RKO (cell line): Measurements from ENCODE around the gene FAT4.
A peak's percentile ranks its signal among the peaks of the same experiment; 100 is the strongest.

ENCODE experiments used
- DNase-seq: peaks from one replicate; pipeline ENCODE4 v3.0.0-alpha.2; 2016; ENCODE audit warnings: low spot score

FAT4 gene

GRCh38 chr4:125317525-125317877 lies 2.7 kb downstream of the FAT4 start:
- DNase-seq, result no peak

DNA sequence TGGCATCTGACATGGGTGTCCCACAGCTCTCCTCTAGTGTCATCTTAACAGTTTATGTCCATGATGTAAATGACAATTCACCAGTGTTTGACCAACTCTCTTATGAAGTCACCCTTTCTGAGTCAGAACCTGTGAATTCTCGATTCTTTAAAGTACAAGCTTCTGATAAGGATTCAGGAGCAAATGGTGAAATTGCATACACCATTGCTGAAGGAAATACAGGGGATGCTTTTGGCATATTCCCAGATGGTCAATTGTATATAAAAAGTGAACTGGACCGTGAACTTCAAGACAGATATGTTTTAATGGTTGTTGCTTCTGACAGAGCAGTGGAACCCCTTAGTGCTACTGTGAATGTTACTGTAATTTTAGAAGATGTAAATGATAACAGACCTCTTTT lies 4.6 kb downstream of the FAT4 start:
- no peak for DNase-seq

- DNase-seq, result no peak
Measured at GRCh38 chr4:125321709-125322365, 7.1 kb downstream of the FAT4 start.

- no peak for DNase-seq
Measured at GRCh38 chr4:125322366-125322730, 7.6 kb downstream of the FAT4 start.

DNA sequence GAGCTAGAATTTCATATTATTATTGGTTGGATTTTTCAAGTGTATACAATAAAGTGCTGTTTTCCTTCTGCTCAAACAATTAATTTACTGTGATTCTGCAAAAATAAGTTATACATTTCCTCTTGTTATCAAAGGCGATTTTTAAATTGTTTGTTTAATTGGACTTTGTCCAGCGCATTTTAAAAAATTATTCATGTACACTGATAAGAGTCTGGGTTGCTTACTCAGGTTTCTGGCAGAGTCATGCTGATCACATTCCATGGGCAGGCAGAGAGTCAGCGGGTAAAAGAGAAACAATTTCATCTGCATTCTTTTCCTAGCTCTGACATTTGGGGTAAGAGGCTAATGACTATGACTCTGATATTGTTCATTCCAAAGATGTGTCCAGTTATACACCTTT lies 8.9 kb downstream of the FAT4 start:
- DNase-seq, result peak; percentile 11

- no peak for DNase-seq
Measured at GRCh38 chr4:125325733-125326132, 11.0 kb downstream of the FAT4 start.

GRCh38 chr4:125331116-125331515 lies 16.4 kb downstream of the FAT4 start:
- no peak for DNase-seq

DNA sequence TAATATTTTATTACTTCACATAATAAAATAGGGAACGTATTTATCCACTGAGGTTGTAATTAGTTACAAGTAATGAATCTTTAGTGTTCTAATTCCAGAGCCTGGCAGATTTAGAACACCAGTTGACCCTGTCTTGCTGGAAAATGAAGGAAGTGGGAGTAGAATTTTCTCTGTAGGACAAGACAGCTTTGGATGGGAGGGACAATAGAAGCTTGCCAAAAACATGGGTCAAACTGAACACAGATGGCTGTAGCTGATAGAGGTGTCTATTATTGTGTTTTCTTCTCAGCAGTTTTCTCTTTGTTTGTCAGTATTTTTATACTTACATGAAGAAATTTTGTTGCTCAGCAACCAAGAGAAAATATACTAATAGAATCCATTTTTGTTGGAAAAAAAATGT lies 20.2 kb downstream of the FAT4 start:
- DNase-seq, result no peak

DNA sequence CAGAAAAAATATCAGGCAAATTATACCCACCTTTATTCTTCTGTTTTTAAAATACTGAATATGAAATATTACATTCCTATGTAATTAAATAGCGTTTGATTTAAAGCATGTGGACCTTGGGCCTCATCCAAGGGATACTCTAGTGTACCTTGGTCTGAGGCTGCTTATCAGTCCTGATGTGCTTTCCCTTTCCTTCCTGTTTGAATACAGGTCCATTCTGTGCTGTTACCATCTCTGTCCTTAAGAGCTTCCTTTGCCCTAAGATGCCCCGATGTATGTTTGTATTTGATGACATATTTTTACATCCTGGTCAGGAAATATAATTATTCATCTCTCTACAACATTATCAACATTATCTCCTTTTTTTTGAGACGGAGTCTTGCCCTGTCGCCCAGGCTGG lies 24.1 kb downstream of the FAT4 start:
- no peak for DNase-seq

DNA sequence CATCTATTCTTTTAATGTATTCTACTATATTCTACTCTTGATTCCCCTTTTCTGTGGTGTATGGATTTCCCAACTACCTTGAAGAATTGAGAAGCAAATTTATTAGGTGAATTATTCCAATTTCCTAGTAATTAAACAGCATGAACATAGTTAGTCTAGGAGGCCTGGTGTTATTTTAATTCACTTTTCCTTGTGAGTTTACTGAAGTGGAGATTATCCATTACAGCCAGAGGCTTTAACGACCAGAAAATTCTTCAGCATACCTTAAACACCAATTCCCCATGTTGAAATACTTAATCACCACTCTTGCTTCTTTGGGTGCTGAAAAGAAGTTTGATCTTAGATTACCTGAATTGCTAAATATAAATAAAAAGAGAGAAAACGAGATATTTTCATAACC lies 29.4 kb downstream of the FAT4 start:
- no peak for DNase-seq

- no peak for DNase-seq
Measured at GRCh38 chr4:125346616-125347015, 31.9 kb downstream of the FAT4 start.

DNA sequence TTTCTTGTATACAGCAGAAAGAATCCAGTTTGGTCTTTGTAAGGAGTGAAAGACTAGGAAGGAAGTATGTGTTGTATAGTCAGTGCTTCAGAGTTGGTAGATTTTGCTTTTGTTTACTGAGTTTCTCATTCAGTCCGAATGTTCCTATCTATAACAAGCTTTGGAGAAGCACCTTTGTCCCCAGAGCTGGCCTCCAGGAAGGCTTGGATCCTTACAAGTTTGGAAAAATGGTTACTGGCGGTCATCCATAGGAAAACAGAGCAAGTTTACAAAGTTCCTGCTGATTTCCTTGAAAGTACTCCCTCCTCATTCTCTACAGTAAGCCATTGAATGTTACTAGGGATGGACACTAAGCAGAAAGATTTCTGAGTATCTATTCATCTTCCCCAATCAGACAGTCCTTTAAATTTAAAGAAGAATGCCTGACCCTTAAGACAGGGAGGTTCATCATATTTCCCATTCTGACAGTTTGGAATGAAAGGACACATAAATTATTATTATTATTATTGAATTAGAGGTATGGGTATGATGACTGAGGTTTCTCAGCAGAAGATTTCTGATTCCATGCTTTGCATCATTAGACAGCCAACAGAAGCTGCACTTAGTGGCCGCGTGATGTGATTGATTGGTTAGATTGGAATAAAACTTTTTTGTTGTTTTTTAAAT lies 35.8 kb downstream of the FAT4 start:
- DNase-seq, result no peak

- DNase-seq, result no peak
Measured at GRCh38 chr4:125352521-125352920, 37.8 kb downstream of the FAT4 start.

GRCh38 chr4:125353131-125353530 lies 38.4 kb downstream of the FAT4 start:
- no peak for DNase-seq

DNA sequence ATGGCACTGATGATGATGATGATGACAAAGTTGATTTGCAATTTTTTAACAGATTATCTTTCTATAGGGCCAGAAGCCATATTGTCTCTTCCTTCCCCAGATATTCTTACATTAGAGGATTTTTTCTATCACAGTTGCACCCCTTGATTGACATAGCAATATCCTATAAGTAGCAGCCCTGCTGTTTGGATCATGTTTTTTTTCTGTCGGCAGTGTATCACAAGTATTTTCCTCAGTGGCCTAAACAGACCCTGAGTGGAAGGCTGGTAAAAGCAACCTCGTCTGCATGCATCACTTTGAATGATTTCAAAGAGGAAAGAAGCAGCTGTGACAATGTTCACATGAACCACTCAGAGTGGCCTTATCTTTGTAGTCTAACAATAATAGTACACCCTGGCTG lies 41.0 kb downstream of the FAT4 start:
- DNase-seq, result no peak

DNA sequence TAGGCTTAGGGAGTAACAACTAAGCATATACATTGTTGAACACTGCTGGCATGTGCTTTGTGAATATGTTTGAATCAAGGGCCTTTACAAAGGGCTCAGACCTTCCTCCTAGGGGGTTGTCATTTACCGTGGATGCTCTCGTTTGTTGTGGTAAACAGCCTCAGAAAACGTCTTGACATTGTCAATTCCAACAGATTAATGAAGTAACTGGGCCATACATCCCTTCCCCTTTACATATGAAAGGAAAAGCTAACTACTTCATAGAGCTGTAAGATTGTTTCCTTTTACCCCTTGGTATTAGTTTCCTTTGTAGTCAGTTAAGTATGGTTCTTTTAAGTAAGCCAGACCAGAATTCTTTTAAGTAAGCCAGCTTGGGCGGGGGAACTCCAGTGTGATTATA lies 42.9 kb downstream of the FAT4 start:
- DNase-seq, result no peak

DNA sequence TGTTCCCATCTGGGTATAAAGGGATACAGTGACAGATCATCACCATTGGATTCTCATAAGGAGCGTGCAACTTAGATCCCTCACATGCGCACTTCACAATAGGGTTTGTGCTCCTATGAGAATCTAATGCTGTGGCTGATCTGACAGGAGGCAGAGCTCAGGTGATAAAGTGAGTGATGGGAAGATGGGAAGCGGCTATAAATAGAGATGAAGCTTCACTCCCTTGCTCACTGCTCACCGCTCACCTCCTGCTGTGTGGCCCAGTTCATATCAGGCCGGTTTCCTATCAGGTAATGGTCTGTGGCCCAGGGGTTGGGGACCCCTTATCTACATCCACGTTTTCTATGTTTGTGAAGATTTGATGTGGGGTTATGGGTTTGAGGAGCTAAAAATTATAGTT lies 43.7 kb downstream of the FAT4 start:
- no peak for DNase-seq

- DNase-seq, result no peak
Measured at GRCh38 chr4:125359363-125359762, 44.6 kb downstream of the FAT4 start.

DNA sequence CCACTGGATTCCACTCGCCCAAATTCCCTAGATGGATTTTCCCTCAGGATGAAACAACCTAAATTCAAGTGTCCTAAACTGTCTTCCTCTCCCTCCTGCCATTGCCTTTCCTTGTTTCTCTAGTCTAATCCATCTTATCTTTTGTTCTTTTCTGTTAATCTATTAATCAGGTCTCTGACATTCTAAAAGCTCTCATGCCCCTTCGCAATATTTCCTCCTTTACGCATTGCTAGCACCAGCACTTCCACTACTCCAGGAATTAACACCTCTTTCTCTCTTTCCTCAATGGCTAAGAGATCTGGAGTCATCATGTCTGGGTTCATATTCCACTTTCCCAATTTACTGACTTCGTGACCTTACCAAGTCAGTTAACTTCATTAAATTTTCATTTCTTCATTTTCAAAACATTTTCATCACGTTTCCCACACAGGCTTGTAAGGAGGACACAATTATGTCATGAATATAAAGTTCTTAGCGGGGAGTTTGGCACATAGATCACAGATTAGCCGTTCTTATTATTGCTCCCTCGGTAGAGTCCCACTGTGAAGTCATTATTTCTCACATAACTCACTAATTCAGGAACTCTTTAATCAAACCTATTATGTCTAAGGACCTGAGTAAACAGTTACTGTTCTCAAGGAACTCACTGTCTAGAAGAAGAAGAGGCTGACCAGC lies 45.3 kb downstream of the FAT4 start:
- no peak for DNase-seq

GRCh38 chr4:125360727-125361126 lies 46.0 kb downstream of the FAT4 start:
- DNase-seq, result no peak
